Measurements from ENCODE around the gene PRPS1L1.

DNA sequence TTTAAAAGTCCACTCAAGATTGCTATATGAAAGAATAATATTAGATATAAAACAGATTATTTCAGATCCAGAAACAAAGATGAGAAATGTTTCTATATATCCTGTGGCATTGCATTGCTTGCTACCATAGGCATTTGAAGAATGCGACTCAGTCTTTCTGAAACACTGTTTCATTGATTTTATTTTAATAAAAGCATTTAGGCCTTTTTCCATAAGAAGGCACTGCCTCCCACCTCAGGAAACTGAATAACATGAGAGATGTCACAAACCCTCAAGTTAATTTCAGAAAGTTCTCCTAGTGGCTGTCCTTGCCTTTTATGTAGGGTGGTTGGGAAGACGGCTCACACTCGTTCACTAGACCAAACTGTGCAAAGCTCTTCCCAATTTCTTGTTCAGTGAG, 23.3 kb downstream of the PRPS1L1 start:
- TF ChIP-seq SMAD1 (IDR thresholded peaks at IDR 0.05; ENCODE audit: low read depth, partially characterized antibody) = no peak
- TF ChIP-seq TBL1XR1 (IDR thresholded peaks at IDR 0.05; ENCODE audit: low read depth, low read length) = no peak
- TF ChIP-seq REST (IDR thresholded peaks at IDR 0.05; ENCODE audit: low read depth, low read length) = no peak
- TF ChIP-seq POLR2A (IDR thresholded peaks at IDR 0.05; ENCODE audit: low read depth, low read length) = no peak
- TF ChIP-seq, protein P1, sequence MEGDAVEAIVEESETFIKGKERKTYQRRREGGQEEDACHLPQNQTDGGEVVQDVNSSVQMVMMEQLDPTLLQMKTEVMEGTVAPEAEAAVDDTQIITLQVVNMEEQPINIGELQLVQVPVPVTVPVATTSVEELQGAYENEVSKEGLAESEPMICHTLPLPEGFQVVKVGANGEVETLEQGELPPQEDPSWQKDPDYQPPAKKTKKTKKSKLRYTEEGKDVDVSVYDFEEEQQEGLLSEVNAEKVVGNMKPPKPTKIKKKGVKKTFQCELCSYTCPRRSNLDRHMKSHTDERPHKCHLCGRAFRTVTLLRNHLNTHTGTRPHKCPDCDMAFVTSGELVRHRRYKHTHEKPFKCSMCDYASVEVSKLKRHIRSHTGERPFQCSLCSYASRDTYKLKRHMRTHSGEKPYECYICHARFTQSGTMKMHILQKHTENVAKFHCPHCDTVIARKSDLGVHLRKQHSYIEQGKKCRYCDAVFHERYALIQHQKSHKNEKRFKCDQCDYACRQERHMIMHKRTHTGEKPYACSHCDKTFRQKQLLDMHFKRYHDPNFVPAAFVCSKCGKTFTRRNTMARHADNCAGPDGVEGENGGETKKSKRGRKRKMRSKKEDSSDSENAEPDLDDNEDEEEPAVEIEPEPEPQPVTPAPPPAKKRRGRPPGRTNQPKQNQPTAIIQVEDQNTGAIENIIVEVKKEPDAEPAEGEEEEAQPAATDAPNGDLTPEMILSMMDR (IDR thresholded peaks at IDR 0.05 in 2 of 3, conservative IDR thresholded peaks at IDR 0.05 in 1 of 3; ENCODE audit: control insufficient read depth in 2 of 3, extremely low read depth in 1 of 3, insufficient read depth in 1 of 3, low read depth in 3 of 3, low read length in 3 of 3) = no peak
- no peak for TF ChIP-seq USF1 (IDR thresholded peaks at IDR 0.05; ENCODE audit: borderline replicate concordance, extremely low read length, insufficient read depth, low read depth, low read length)
- no peak for TF ChIP-seq ELK1 (IDR thresholded peaks at IDR 0.05; ENCODE audit: low read depth, low read length)
